ENCODE data around the gene BCL2L2.

The BCL2L2 gene

DNA sequence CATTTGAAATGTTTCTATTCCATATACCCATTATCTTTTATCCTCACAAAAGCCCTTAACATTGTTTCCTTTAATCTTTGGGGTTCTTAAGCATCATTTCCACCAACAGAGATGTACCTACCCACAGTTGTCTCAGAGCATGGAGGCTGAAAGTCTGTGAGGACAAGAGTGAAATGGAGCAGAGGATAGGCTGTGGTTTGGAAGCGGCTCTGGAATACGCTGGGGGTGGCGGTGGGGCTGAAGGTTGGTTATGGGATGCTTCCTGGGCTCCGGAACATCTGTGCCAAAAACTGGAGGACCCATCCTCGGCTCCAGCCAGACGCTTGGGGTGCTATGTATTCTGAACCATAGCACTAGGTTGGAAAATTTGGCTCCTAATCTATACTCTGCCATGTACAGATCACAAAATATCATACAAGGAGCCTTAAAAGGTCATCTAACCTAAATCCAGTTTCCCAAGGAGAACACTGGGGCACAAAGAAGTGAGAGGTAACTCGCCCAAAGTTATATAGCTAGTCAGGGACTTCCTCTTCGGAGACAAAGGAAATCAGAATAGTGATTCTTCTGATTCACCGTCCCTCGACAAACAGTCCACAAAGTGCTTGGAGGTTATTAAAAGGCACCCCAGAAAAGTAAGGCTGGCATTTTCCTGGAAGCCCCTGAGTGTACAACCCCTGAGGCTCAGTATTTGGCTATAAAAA is 6.5 kb upstream of the BCL2L2 start:
- no peak for DNase-seq (ENCODE audit: low read depth, low spot score)

- no peak for DNase-seq (ENCODE audit: low read depth, low spot score)
Observed at GRCh38 chr14:23300687-23301223, 5.9 kb upstream of the BCL2L2 start.

- DNase-seq (ENCODE audit: low read depth, low spot score) = peak; percentile 94
Observed at GRCh38 chr14:23301288-23301968, 5.2 kb upstream of the BCL2L2 start.

DNA sequence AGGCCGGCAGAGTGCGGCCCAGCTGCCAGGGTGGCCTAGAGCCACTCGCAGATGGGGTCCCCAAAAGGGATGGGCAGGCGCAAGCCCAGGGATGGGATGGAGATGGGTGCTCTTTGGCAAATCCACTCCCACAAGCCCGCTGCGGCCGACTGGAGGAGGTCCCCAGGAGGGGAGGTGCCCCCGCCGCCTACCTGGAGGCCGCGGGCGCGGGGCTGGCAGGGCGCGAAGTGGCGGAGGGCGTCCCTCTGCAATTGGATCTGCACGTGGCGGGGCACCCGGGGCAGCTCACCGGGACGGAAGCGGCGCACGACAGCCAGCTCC is 4.7 kb upstream of the BCL2L2 start:
- no peak for DNase-seq (ENCODE audit: low read depth, low spot score)

DNA sequence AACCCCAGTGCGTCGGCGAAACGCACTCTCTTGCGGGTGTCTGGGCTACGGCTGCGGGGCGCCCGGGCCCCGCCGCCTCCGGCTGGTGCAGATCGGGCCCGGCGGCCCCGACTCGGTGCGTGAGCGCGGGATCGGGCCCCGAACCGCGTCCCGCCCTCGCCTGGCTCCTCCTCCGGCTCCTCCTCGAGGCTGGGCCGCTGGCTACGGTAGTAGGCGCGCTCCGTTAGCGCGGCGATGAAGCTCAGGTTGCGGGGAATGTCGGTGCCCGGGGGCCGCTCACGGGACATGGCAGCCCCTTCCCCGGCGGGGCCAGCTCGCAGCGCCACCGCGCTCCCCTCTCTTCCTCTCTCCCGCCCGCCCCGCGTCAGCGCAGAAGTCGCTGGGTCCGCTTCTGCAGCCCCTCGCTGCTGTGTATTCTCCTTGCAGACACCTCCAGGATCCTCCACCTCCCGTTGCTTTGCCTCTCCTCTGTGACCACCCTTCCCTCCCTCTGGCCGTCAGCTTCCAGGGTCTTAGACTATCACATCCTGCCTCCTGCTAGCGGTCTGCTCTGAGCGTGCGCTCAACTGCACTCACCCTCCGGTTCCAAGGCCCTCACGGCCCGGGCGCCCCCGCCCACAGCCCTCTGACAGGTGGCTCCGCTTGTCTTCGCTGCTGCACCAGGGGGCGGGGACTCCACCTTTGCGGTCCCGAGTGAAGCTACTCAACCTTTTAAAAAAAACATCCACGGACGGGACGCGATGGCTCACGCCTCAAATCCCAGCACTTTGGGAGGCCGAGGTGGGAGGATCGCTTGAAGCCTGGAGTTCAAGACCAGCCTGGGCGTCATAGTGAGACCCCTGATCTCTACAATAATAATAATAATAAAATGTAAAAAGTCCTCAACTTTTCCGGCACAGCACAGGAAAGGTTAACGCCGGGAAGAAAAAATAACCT is 4.1 kb upstream of the BCL2L2 start, which contains the start of gene PPP1R3E:
Gene PPP1R3E, minus strand, starts transcription at position 570 of the 936 bp plus-strand sequence. Its CDS starts 283 bp downstream, at position 287.
- DNase-seq (ENCODE audit: low read depth, low spot score) = no peak

GRCh38 chr14:23307146-23307530 is 505 bp downstream of the BCL2L2 start:
- DNase-seq (ENCODE audit: low read depth, low spot score) = no peak

DNA sequence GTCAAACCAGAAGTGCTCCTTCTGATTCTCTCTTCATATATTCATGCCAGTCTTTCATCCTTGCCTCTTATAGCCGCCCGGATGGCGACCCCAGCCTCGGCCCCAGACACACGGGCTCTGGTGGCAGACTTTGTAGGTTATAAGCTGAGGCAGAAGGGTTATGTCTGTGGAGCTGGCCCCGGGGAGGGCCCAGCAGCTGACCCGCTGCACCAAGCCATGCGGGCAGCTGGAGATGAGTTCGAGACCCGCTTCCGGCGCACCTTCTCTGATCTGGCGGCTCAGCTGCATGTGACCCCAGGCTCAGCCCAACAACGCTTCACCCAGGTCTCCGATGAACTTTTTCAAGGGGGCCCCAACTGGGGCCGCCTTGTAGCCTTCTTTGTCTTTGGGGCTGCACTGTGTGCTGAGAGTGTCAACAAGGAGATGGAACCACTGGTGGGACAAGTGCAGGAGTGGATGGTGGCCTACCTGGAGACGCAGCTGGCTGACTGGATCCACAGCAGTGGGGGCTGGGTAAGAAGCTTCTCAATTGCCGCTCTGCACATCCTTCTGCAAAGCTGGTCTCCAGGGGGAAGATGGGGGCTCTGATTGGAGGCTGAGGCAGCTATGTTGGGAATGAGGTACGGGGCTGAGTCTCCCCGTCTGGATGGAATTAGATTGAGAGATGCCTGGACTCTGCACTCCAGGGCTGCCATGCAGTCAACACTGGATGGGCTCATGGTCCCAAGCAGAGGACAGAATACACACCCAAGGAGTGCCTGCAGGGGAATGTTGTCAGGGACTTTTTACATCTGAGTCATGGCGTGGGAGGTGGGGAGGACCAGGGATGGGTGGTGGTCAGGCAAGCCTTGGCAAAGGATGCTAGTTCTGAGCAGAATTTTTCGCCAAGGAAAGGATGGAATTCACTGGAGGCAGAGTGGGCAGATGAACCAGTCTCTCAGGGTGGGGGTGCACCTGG is 1.3 kb downstream of the BCL2L2 start:
- DNase-seq (ENCODE audit: low read depth, low spot score) = no peak

- no peak for DNase-seq (ENCODE audit: low read depth, low spot score)
Observed at GRCh38 chr14:23308721-23309445, 2.2 kb downstream of the BCL2L2 start.

GRCh38 chr14:23310546-23310945 is 3.9 kb downstream of the BCL2L2 start:
- no peak for DNase-seq (ENCODE audit: low read depth, low spot score)

DNA sequence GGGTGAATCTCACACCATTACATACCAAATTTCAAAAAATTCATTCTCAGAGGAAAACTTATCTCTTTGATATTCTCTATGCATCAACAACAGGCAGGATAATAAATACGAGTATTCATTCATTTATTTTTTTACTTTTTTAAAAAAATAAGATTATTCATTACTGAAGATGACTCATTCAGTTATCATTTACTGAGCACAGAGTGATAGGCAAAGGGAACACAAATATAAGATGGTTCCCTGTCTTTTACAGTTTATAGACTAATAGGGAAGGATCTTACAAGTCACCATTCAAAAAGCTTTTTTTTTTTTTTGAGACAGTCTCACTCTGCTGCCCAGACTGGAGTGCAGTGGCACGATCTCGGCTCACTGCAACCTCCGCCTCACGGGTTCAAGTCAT is 9.7 kb downstream of the BCL2L2 start:
- DNase-seq (ENCODE audit: low read depth, low spot score) = no peak

- no peak for DNase-seq (ENCODE audit: low read depth, low spot score)
Observed at GRCh38 chr14:23319746-23320583, 13.3 kb downstream of the BCL2L2 start.

- DNase-seq (ENCODE audit: low read depth, low spot score) = peak; percentile 99
Observed at GRCh38 chr14:23320584-23321571, 14.2 kb downstream of the BCL2L2 start, which contains the start of gene PABPN1. PABPN1 (plus strand) TSS chr14:23321457; CDS start chr14:23321470, 13 bp downstream.

GRCh38 chr14:23321572-23322547 is 15.2 kb downstream of the BCL2L2 start:
- no peak for DNase-seq (ENCODE audit: low read depth, low spot score)

GRCh38 chr14:23322568-23323517 is 16.2 kb downstream of the BCL2L2 start:
- no peak for DNase-seq (ENCODE audit: low read depth, low spot score)

- no peak for DNase-seq (ENCODE audit: low read depth, low spot score)
Observed at GRCh38 chr14:23323838-23324454, 17.3 kb downstream of the BCL2L2 start.
